B cell (primary cell): ENCODE measurements around the gene ITPRIP. TPM values are rescaled to one million over a fixed set of nuclear protein-coding genes. Genes with fewer than 3 reads are reported as not detected.

Source experiments
- ATAC-seq: fragments of 200-7000 bp; cut with Tn5 transposase; one replicate; pipeline ENCODE4 v1.10.0; 2021; ENCODE audit warnings: low read depth, mild to moderate bottlenecking, moderate number of reproducible peaks, moderate library complexity
- CTCF ChIA-PET: fragments of 350-600 bp; sonication (Branson Sonifier 250); formaldehyde crosslinking; loops from one replicate; lab custom pipeline; 2021; ENCODE audit warnings: antibody characterized with exemption, inconsistent platforms; lab: Charles Lee
- POLR2A ChIA-PET: fragments of 350-600 bp; sonication (Branson Sonifier 250); formaldehyde crosslinking; loops from one replicate; lab custom pipeline; 2021; ENCODE audit warnings: antibody characterized with exemption; lab: Charles Lee
- DNase-seq: peaks from one replicate; pipeline ENCODE4 v3.0.0; 2013
- H2AFZ ChIP-seq: 2 replicates; pipeline ENCODE4 v1.6.1; 2012; ENCODE audit warnings: mild to moderate bottlenecking, low read depth, low read length; ENCODE audit not compliant: insufficient read depth, poor library complexity, severe bottlenecking
- H3K27ac ChIP-seq, 2 donors: 1 replicate in 1 of 2; 2 replicates in 1 of 2; pipeline ENCODE4 v1.5.1; 2012 to 2013; ENCODE audit warnings: low read length in 2 of 2, mild to moderate bottlenecking in 2 of 2, moderate library complexity in 1 of 2
- H3K27me3 ChIP-seq, 4 experiments: fragments of 200-600 bp in 1 of 4; sonication (generic) in 1 of 4; replicated peaks in 1 of 4; 1 replicate in 2 of 4; 2 replicates in 2 of 4; pipeline versions ENCODE4 v1.6.1 to v1.7.0; 2013 to 2016; ENCODE audit warnings: low read length in 3 of 4, mild to moderate bottlenecking in 2 of 4, mixed read lengths in 1 of 4, moderate library complexity in 1 of 4; ENCODE audit not compliant: insufficient read depth in 4 of 4, control insufficient read depth in 3 of 4; ENCODE audit errors: control extremely low read depth in 1 of 4
- H3K36me3 ChIP-seq, 2 experiments: replicated peaks in 1 of 2; 1 replicate in 1 of 2; 2 replicates in 1 of 2; pipeline versions ENCODE4 v1.6.1 to v1.7.1; 2013; ENCODE audit warnings: low read length in 1 of 2; ENCODE audit not compliant: insufficient read depth in 2 of 2, control insufficient read depth in 1 of 2; ENCODE audit errors: control extremely low read depth in 1 of 2, extremely low read depth in 1 of 2
- H3K4me1 ChIP-seq, 2 donors: fragments of 200-600 bp in 1 of 2; sonication (generic) in 1 of 2; 1 replicate in 1 of 2; 2 replicates in 1 of 2; pipeline versions ENCODE4 v1.5.1 to v1.6.1; 2013 to 2017; ENCODE audit warnings: low read length in 2 of 2; ENCODE audit not compliant: control insufficient read depth in 2 of 2, insufficient read depth in 2 of 2
- H3K4me2 ChIP-seq: replicated peaks from 2 replicates; pipeline ENCODE3; 2012; ENCODE audit warnings: mild to moderate bottlenecking, low read depth, low read length; ENCODE audit not compliant: poor library complexity, severe bottlenecking
- H3K4me3 ChIP-seq, 5 experiments: fragments of 200-600 bp in 1 of 5; sonication (generic) in 1 of 5; 1 replicate in 3 of 5; 2 replicates in 2 of 5; pipeline versions ENCODE4 v1.5.1 to v1.7.0; 2011 to 2016; ENCODE audit warnings: low read length in 4 of 5, mild to moderate bottlenecking in 4 of 5, low read depth in 2 of 5, control low read depth in 1 of 5, moderate library complexity in 1 of 5; ENCODE audit not compliant: insufficient read depth in 1 of 5; ENCODE audit errors: control extremely low read depth in 1 of 5, extremely low read depth in 1 of 5
- H3K79me2 ChIP-seq: fragments of 200-600 bp; sonication (generic); one replicate; pipeline ENCODE4 v1.6.0; 2016; ENCODE audit warnings: low read length; ENCODE audit not compliant: control insufficient read depth, insufficient read depth
- H3K9ac ChIP-seq: fragments of 200-600 bp; sonication (generic); 2 replicates; pipeline ENCODE4 v1.6.1; 2017; ENCODE audit warnings: mild to moderate bottlenecking, low read length, moderate library complexity
- H3K9me3 ChIP-seq, 3 donors: one replicate each; pipeline versions ENCODE4 v1.6.1 to v1.7.1; 2013; ENCODE audit warnings: low read length in 2 of 3; ENCODE audit not compliant: control insufficient read depth in 2 of 3, insufficient read depth in 1 of 3; ENCODE audit errors: control extremely low read depth in 1 of 3
- H4K20me1 ChIP-seq: 2 replicates; pipeline ENCODE4 v1.6.0; 2012; ENCODE audit warnings: mild to moderate bottlenecking, low read length; ENCODE audit not compliant: insufficient read depth, control insufficient read depth, poor library complexity, severe bottlenecking
- H3K27ac Mint-ChIP-seq: one replicate; pipeline ENCODE4 v1.8.0; 2021; ENCODE audit warnings: mixed read lengths
- H3K27me3 Mint-ChIP-seq: one replicate; pipeline ENCODE4 v1.8.0; 2021; ENCODE audit warnings: mixed read lengths
- H3K4me1 Mint-ChIP-seq: one replicate; pipeline ENCODE4 v1.8.0; 2021; ENCODE audit warnings: mixed read lengths
- H3K4me3 Mint-ChIP-seq: one replicate; pipeline ENCODE4 v1.8.0; 2021; ENCODE audit warnings: mixed read lengths
- H3K9me3 Mint-ChIP-seq: one replicate; pipeline ENCODE4 v1.8.0; 2022; ENCODE audit warnings: mixed read lengths; ENCODE audit not compliant: insufficient read depth
- EZH2 ChIP-seq: IDR thresholded peaks from 2 replicates; pipeline ENCODE4 v1.6.1; 2012; ENCODE audit warnings: borderline replicate concordance, low read depth, mild to moderate bottlenecking, moderate library complexity, low read length; ENCODE audit not compliant: insufficient read depth, poor library complexity, severe bottlenecking
- whole genome bisulfite sequencing: methylation state at CpG from one replicate; pipeline ENCODE4 v1.1.5; 2013; ENCODE audit warnings: missing lambda C conversion rate; ENCODE audit not compliant: insufficient coverage; 5-methylcytosine and 5-hydroxymethylcytosine counted together
- intact Hi-C: fragments of 100-400 bp; cut with micrococcal nuclease; formaldehyde crosslinking; loops from one replicate; pipeline ENCODE4 v1.10.0; 2022
- polyA plus RNA-seq: library from polyadenylated mRNA; depleted of rRNA; stranded (reverse); fragments of >200 nt; gene quantifications from 2 replicates; pipeline ENCODE4 v1.2.3, GENCODE V29; 2012
- total RNA-seq, 2 donors: library from RNA; stranded (reverse); fragments of 120-200 nt in 1 of 2; gene quantifications; 1 replicate in 1 of 2; 2 replicates in 1 of 2; pipeline versions ENCODE4 v1.2.3 to v1.2.4, GENCODE V29; 2013 to 2022
- TF ChIP-seq, protein P1 (sequence below): fragments of 200-600 bp; IDR thresholded peaks from one replicate; pipeline ENCODE4 v1.8.0; 2022; ENCODE audit warnings: antibody characterized with exemption, mild to moderate bottlenecking

Gene ITPRIP
- total and polyA plus RNA-seq, 2 donors (not counting 1 experiment from before 2014, with no cell fraction given) = 22.5 to 28.5 TPM

DNA sequence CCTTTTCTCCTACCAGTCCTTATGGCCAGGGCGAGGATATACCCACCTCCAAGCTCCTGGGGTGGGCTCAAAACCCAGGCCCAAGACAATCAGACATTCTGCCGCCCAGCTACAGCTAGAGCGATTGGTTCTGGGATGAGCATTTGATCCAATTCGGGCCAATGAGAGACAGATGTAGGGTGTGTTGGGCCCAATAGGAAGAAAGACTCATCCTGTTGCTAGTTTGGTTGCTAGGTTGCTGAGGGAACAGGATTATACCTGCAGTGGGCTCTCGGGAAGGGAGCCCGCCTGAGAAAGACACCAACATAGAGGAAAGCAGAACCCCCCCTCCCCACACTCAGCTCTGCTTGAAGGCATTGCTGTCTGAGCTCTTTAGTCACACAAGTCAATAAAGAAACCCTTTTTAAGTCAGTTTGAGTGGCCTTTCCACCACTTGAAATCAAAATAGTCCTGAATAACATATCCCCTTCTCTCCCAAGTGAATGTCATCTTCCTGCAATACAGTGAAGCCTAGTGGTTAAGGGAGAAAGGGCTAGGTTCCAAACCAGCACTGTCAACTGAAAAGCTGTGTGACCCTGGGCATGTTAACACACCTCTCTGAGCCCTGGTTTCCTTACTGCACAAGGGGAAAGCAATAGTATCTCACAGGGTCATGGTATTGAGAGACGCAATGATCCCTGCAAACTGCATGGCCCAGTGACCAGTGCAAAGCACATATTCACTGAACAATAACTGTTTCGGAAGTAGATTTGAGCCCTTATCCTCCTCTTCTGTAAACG, 21.8 kb downstream of the ITPRIP start:
- H3K36me3 ChIP-seq = peaks cover 0 to 49% of the 10 kb centered on the region in 2 experiments
- intact Hi-C loops = no loop called here
- H3K9me3 Mint-ChIP-seq = no peaks in the 10 kb centered on the region
- peaks cover 97% of the 10 kb centered on the region for H4K20me1 ChIP-seq
- no peaks in the 10 kb centered on the region for H3K27me3 Mint-ChIP-seq
- TF ChIP-seq, protein P1, sequence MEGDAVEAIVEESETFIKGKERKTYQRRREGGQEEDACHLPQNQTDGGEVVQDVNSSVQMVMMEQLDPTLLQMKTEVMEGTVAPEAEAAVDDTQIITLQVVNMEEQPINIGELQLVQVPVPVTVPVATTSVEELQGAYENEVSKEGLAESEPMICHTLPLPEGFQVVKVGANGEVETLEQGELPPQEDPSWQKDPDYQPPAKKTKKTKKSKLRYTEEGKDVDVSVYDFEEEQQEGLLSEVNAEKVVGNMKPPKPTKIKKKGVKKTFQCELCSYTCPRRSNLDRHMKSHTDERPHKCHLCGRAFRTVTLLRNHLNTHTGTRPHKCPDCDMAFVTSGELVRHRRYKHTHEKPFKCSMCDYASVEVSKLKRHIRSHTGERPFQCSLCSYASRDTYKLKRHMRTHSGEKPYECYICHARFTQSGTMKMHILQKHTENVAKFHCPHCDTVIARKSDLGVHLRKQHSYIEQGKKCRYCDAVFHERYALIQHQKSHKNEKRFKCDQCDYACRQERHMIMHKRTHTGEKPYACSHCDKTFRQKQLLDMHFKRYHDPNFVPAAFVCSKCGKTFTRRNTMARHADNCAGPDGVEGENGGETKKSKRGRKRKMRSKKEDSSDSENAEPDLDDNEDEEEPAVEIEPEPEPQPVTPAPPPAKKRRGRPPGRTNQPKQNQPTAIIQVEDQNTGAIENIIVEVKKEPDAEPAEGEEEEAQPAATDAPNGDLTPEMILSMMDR = no peak
- no peak for TF ChIP-seq EZH2
- peaks cover 64% of the 10 kb centered on the region for H3K79me2 ChIP-seq
- peaks cover 39 to 43% of the 10 kb centered on the region in 2 donors for H3K4me1 ChIP-seq
- no peaks in the 10 kb centered on the region for H3K27me3 ChIP-seq
- ChIA-PET CTCF (interaction anchor here (1.3 to 23.3 kb wide), 5 partner anchors 10 to 32 kb away, joined by 3 to 594 read pairs (median 6); partner anchors contain the start of gene CFAP58), POLR2A (no interaction called here)
- H3K27ac Mint-ChIP-seq = no peak overlapping the region
- H3K4me3 ChIP-seq = no peak overlapping the region
- H3K27ac ChIP-seq = no peak overlapping the region
- DNase-seq = no peak
- no peak overlapping the region for H2AFZ ChIP-seq
- 94% methylated on average over 7 of the region's 9 CpGs for WGBS
- H3K4me1 Mint-ChIP-seq = peaks cover 44% of the 10 kb centered on the region
- H3K9me3 ChIP-seq = no peaks in the 10 kb centered on the region
- H3K4me3 Mint-ChIP-seq = no peak overlapping the region
- ATAC-seq = no peak
- H3K4me2 ChIP-seq = no peak overlapping the region
- no peak overlapping the region for H3K9ac ChIP-seq

DNA sequence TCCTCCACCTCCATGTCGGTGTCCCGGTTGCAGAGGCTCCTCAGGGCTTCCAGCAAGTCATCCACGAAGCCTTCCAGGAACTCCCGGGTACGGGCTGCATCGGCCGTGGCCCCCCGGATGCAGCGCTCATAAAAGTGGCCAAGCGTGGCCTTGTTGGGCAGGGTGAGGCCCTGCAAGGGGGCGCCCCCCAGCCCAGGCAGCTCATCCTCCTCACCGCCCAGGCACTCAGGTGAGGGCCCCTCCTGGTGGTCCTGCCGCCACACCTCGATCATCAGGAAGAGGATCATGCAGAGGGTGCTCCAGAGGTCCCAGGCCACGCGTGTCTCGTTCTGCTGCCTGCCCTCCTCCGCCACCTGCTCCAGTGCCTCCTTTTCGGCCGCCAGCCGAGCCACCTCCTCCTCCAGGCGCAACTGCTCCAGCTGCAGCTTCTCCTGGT, 22.8 kb downstream of the ITPRIP start:
- POLR2A ChIA-PET = no interaction called here
- Histone ChIP-seq H3K4me3 (no peak overlapping the region), H3K9me3 (no peaks in the 10 kb centered on the region), H3K36me3 (peaks cover 0 to 58% of the 10 kb centered on the region in 2 experiments), H4K20me1 (peaks cover 97% of the 10 kb centered on the region), H3K79me2 (peaks cover 54% of the 10 kb centered on the region), H3K4me1 (peaks cover 31 to 33% of the 10 kb centered on the region in 2 donors), H3K27me3 (no peaks in the 10 kb centered on the region), H2AFZ (no peak overlapping the region), H3K4me2 (no peak overlapping the region), H3K27ac (no peak overlapping the region), H3K9ac (no peak overlapping the region)
- CTCF ChIA-PET = interaction anchor here (0.8 to 23.3 kb wide), 4 partner anchors 9 to 33 kb away, joined by 3 to 594 read pairs (median 56); partner anchors contain the start of genes CFAP58 and ITPRIP
- no peak overlapping the region for H3K4me3 Mint-ChIP-seq
- no peak overlapping the region for H3K27ac Mint-ChIP-seq
- intact Hi-C loops = no loop called here
- DNase-seq (no peak), ATAC-seq (no peak)
- no peaks in the 10 kb centered on the region for H3K9me3 Mint-ChIP-seq
- WGBS = 99% methylated on average over 22 of the region's 22 CpGs
- H3K27me3 Mint-ChIP-seq = no peaks in the 10 kb centered on the region
- TF ChIP-seq, protein P1 = no peak
- no peak for TF ChIP-seq EZH2
- peaks cover 37% of the 10 kb centered on the region for H3K4me1 Mint-ChIP-seq
